GM21381 (cell line): ENCODE measurements around the gene CP.

Experiments
- ATAC-seq: cut with Tn5 transposase; IDR thresholded peaks from one replicate; pipeline ENCODE4 v1.9.1; 2021; ENCODE audit warnings: mild to moderate bottlenecking, moderate library complexity; ENCODE audit not compliant: unreplicated experiment

The CP gene

DNA sequence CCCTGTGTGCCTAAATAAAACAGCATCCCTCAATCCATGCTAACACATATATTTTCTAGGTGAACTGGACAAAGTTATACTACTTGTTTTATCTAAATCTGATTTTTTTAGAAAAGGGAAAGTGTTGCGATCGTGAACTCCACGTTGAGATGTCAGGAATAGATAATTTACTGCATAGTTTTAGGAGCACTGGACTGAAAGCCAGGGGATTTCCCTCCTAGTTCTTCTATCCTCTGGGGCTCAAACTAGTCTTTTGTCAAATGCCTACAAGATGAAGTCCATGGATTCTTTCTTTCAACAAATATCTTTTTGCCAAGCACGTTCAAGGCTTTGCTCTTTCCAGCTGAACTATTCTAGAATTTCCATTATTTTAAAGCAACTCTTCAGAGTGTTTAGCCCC, 92.8 kb downstream of the CP start:
- ATAC-seq: no peak

DNA sequence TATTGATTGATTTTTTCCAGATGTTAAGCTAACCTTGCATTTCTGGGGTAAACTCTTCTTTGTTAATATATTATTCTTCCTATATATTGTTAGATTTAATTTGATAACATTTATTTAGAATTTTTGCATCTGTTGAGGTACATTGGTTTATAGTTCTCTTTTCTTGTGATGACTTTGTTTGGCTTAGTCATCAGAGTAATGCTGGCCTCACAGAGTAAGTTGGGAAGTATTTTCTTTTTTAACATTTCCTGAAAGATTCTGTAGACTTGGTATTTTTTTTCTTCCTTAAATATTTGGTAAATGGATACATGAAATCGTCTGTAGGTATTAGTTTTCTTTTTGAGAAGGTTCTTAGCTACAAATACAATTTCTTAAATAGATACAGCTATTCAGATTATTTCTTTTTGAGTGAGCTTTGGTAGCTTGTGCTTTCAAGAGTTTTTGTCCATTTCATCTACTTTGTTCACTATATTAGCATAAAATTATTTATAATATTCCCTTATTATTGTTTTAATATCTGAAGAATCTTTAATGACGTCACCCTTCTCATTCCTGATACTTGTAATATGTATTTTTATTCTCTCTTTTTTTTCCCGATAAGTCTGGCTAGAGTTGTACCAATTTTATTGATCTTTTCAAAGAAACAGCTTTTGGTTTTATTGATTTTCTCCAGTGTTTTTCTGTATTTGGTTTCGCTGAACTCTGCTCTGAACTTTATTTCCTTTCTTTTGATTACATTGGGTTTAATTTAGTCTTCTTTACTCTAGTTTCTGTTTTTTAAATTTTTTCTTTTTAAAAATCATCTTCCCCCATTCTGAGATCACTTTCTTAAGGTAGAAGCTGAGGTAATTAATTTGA, 98.7 kb downstream of the CP start:
- ATAC-seq: no peak
